HCT116 (cell line): ENCODE data around the gene ACY1. TPM values are rescaled to one million over a fixed set of nuclear protein-coding genes. Genes with fewer than 3 reads are reported as not detected.

Experiments used
- ATAC-seq: fragments of 200-7000 bp; cut with Tn5 transposase; 2 replicates; pipeline ENCODE4 v1.9.1; 2020; ENCODE audit warnings: mild to moderate bottlenecking, moderate library complexity
- BruUV-seq: library from RNA; stranded (reverse); fragments of 400-500 nt; replicated peaks from 2 replicates; lab custom pipeline; 2021; lab: Mats Ljungman, UMichigan
- CTCF ChIA-PET: fragments of 300-600 bp; sonication (Branson Sonifier 250); formaldehyde crosslinking; loops from one replicate; lab custom pipeline; 2021; ENCODE audit warnings: antibody characterized with exemption; lab: Charles Lee
- POLR2A ChIA-PET: fragments of 300-600, 350-600 bp; sonication (Branson Sonifier 250); formaldehyde crosslinking; loops from one replicate; lab custom pipeline; 2021; ENCODE audit warnings: antibody characterized with exemption; lab: Charles Lee
- RAD21 ChIA-PET, 2 experiments: fragments of 300-600 bp; sonication (Branson Sonifier 250); formaldehyde crosslinking; loops; one replicate each; lab custom pipeline; 2023; ENCODE audit warnings: low total read pairs in 2 of 2; ENCODE audit not compliant: uncharacterized antibody in 2 of 2, unreplicated experiment in 2 of 2, low non-redundant PET in 1 of 2; lab: Charles Lee
- DNase-seq: peaks from one replicate; pipeline ENCODE4 v3.0.0-alpha.2; 2010; ENCODE audit warnings: low read depth, low spot score
- H2AFZ ChIP-seq: fragments of 200-600 bp; shearing (Covaris generic), sonication (generic); 2 replicates; pipeline ENCODE4 v1.6.1; 2017; ENCODE audit warnings: low read depth, mixed run types, mixed read lengths, antibody characterized with exemption, low read length; ENCODE audit not compliant: poor library complexity, severe bottlenecking
- H3K27ac ChIP-seq: 2 replicates; pipeline ENCODE4 v1.5.1; 2012; ENCODE audit warnings: low read depth, low read length
- H3K27me3 ChIP-seq: fragments of 200-600 bp; sonication (generic); 2 replicates; pipeline ENCODE4 v1.6.1; 2016; ENCODE audit warnings: mixed run types, low read length, mixed read lengths; ENCODE audit not compliant: insufficient read depth
- H3K36me3 ChIP-seq, 2 experiments: fragments of 200-500 bp in 1 of 2; fragments of 200-600 bp in 1 of 2; sonication (Bioruptor generic) in 1 of 2; sonication (generic) in 1 of 2; 2 replicates each; pipeline versions ENCODE4 v1.5.1 to v1.6.1; 2014 to 2016; ENCODE audit warnings: low read length in 2 of 2, inconsistent platforms in 1 of 2, mixed read lengths in 1 of 2, mixed run types in 1 of 2; ENCODE audit not compliant: insufficient read depth in 2 of 2, control insufficient read depth in 1 of 2
- H3K4me1 ChIP-seq, 2 experiments: fragments of 200-600 bp in 1 of 2; sonication (generic) in 1 of 2; 2 replicates each; pipeline versions ENCODE4 v1.5.1 to v1.6.1; 2012 to 2017; ENCODE audit warnings: low read length in 2 of 2, inconsistent platforms in 1 of 2, mild to moderate bottlenecking in 1 of 2, mixed read lengths in 1 of 2, mixed run types in 1 of 2, moderate library complexity in 1 of 2; ENCODE audit not compliant: insufficient read depth in 2 of 2, control insufficient read depth in 1 of 2
- H3K4me2 ChIP-seq: fragments of 200-600 bp; sonication (generic); 2 replicates; pipeline ENCODE4 v1.6.1; 2017; ENCODE audit warnings: mixed run types, low read length, mixed read lengths
- H3K4me3 ChIP-seq, 2 experiments: fragments of 200-600 bp in 1 of 2; sonication (generic) in 1 of 2; replicated peaks in 1 of 2; 2 replicates each; pipeline ENCODE4 v1.5.1; 2011 to 2016; ENCODE audit warnings: low read length in 2 of 2, control low read depth in 1 of 2, low read depth in 1 of 2, mild to moderate bottlenecking in 1 of 2, mixed read lengths in 1 of 2, mixed run types in 1 of 2
- H3K79me2 ChIP-seq: fragments of 200-600 bp; sonication (generic); 2 replicates; pipeline ENCODE4 v1.6.1; 2017; ENCODE audit warnings: mild to moderate bottlenecking, mixed run types, low read length, moderate library complexity, mixed read lengths; ENCODE audit not compliant: insufficient read depth
- H3K9ac ChIP-seq: fragments of 200-600 bp; sonication (generic); 2 replicates; pipeline ENCODE4 v1.6.1; 2016; ENCODE audit warnings: low read length, mixed read lengths
- H3K9me2 ChIP-seq: fragments of 200-600 bp; sonication (generic), shearing (Covaris generic); 2 replicates; pipeline ENCODE4 v1.6.1; 2017; ENCODE audit warnings: mixed run types, mild to moderate bottlenecking, moderate library complexity; ENCODE audit not compliant: insufficient read depth
- H3K9me3 ChIP-seq, 2 experiments: fragments of 200-500 bp in 1 of 2; fragments of 200-600 bp in 1 of 2; sonication (Bioruptor generic) in 1 of 2; sonication (generic) in 1 of 2; 2 replicates each; pipeline ENCODE4 v1.6.1; 2014 to 2017; ENCODE audit warnings: low read length in 2 of 2, mixed read lengths in 2 of 2, inconsistent platforms in 1 of 2, low read depth in 1 of 2, mild to moderate bottlenecking in 1 of 2, mixed run types in 1 of 2, moderate library complexity in 1 of 2; ENCODE audit not compliant: control insufficient read depth in 1 of 2, insufficient read depth in 1 of 2
- H4K20me1 ChIP-seq: fragments of 200-600 bp; sonication (generic), shearing (Covaris generic); 2 replicates; pipeline ENCODE4 v1.6.1; 2017; ENCODE audit warnings: mixed run types, mild to moderate bottlenecking, moderate library complexity; ENCODE audit not compliant: insufficient read depth
- CBX3 ChIP-seq: IDR thresholded peaks from 2 replicates; pipeline ENCODE4 v1.6.1; 2012; ENCODE audit warnings: low read depth
- CEBPB ChIP-seq: IDR thresholded peaks from 2 replicates; pipeline ENCODE4 v1.6.1; 2012; ENCODE audit warnings: low read depth
- CTCF ChIP-seq, 3 experiments: fragments of 200-600 bp in 1 of 3; sonication (generic) in 1 of 3; IDR thresholded peaks in 2 of 3; conservative IDR thresholded peaks in 1 of 3; 2 replicates each; pipeline ENCODE4 v1.5.1; 2012 to 2017; ENCODE audit warnings: low read depth in 2 of 3, low read length in 2 of 3, antibody characterized with exemption in 1 of 3, borderline replicate concordance in 1 of 3, control low read depth in 1 of 3, mild to moderate bottlenecking in 1 of 3, mixed read lengths in 1 of 3, mixed run types in 1 of 3, moderate library complexity in 1 of 3; ENCODE audit not compliant: insufficient read depth in 1 of 3
- EGR1 ChIP-seq: IDR thresholded peaks from 2 replicates; pipeline ENCODE4 v1.6.1; 2012; ENCODE audit warnings: low read depth
- ELF1 ChIP-seq: IDR thresholded peaks from 2 replicates; pipeline ENCODE4 v1.6.1; 2012; ENCODE audit warnings: low read depth, borderline replicate concordance
- FOSL1 ChIP-seq: IDR thresholded peaks from 2 replicates; pipeline ENCODE4 v1.6.1; 2012; ENCODE audit warnings: low read depth
- MAX ChIP-seq: IDR thresholded peaks from 2 replicates; pipeline ENCODE4 v1.6.1; 2012
- POLR2A ChIP-seq: IDR thresholded peaks from 2 replicates; pipeline ENCODE4 v1.7.0; 2011; ENCODE audit warnings: borderline replicate concordance; ENCODE audit not compliant: insufficient read depth, insufficient read length; ENCODE audit errors: extremely low read depth
- POLR2AphosphoS5 ChIP-seq: IDR thresholded peaks from 2 replicates; pipeline ENCODE4 v1.6.1; 2011; ENCODE audit warnings: mild to moderate bottlenecking, low read depth, low read length, moderate library complexity
- RAD21 ChIP-seq: IDR thresholded peaks from 2 replicates; pipeline ENCODE4 v1.6.1; 2012; ENCODE audit warnings: low read depth, mild to moderate bottlenecking
- SIN3A ChIP-seq: IDR thresholded peaks from 2 replicates; pipeline ENCODE4 v1.6.1; 2012; ENCODE audit warnings: low read depth
- SP1 ChIP-seq: IDR thresholded peaks from 2 replicates; pipeline ENCODE4 v1.6.1; 2012; ENCODE audit warnings: low read depth
- SRF ChIP-seq: IDR thresholded peaks from 2 replicates; pipeline ENCODE4 v1.6.1; 2012; ENCODE audit warnings: low read depth
- TCF7L2 ChIP-seq: IDR thresholded peaks from 2 replicates; pipeline ENCODE4 v1.7.0; 2011; ENCODE audit warnings: borderline replicate concordance, inconsistent platforms; ENCODE audit not compliant: insufficient read depth, insufficient read length; ENCODE audit errors: extremely low read depth
- YY1 ChIP-seq: IDR thresholded peaks from 2 replicates; pipeline ENCODE4 v1.6.1; 2011; ENCODE audit warnings: low read length, low read depth, moderate library complexity, mild to moderate bottlenecking; ENCODE audit not compliant: insufficient replicate concordance; ENCODE audit errors: extremely low read depth
- ZBTB33 ChIP-seq: IDR thresholded peaks from 2 replicates; pipeline ENCODE4 v1.6.1; 2011; ENCODE audit warnings: mild to moderate bottlenecking, low read length, moderate library complexity; ENCODE audit not compliant: insufficient replicate concordance; ENCODE audit errors: extremely low read depth
- ZFX ChIP-seq: fragments of 450-650 bp; IDR thresholded peaks from 2 replicates; pipeline ENCODE4 v1.6.1; 2017
- ZNF274 ChIP-seq: fragments of 200-500 bp; sonication (Bioruptor generic); IDR thresholded peaks from 2 replicates; pipeline ENCODE4 v1.6.1; 2014; ENCODE audit warnings: mild to moderate bottlenecking, low read depth, low read length, inconsistent platforms
- intact Hi-C: fragments of 100-400 bp; cut with micrococcal nuclease; formaldehyde crosslinking; loops from 2 replicates; pipeline ENCODE4 v1.10.0; 2022
- total RNA-seq: library from RNA; stranded (reverse); gene quantifications from one replicate; pipeline ENCODE4 v1.2.1, GENCODE V29; 2021; ENCODE audit not compliant: unreplicated experiment

The ACY1 gene
- total RNA-seq, 1 experiment from 2014 or later, result 73.2 TPM

GRCh38 chr3:51948016-51948580, 35.2 kb upstream of the ACY1 start:
- POLR2A ChIA-PET, result no interaction called here
- ATAC-seq (no peak), DNase-seq (no peak)
- RAD21 ChIA-PET, result interaction anchor here in 1 of 2 experiments (0.6 kb wide), 1 partner anchor 391 kb away, joined by 3 read pairs; no protein-coding TSS in a partner anchor
- Histone ChIP-seq H3K27me3 (no peaks in the 10 kb centered on the region), H3K9me3 (no peaks in the 10 kb centered on the region), H3K9ac (no peak overlapping the region), H3K36me3 (no peaks in the 10 kb centered on the region), H3K4me1 (peaks cover 5 to 7% of the 10 kb centered on the region in 2 experiments), H4K20me1 (no peaks in the 10 kb centered on the region), H3K27ac (no peak overlapping the region), H3K79me2 (no peaks in the 10 kb centered on the region), H3K4me3 (no peak overlapping the region), H3K4me2 (no peak overlapping the region), H2AFZ (no peak overlapping the region), H3K9me2 (no peaks in the 10 kb centered on the region)
- TF ChIP-seq RAD21 (no peak), TCF7L2 (no peak), ZBTB33 (no peak), FOSL1 (no peak), SP1 (no peak), POLR2A (no peak), SIN3A (no peak), ZNF274 (no peak), CEBPB (no peak), ELF1 (no peak), MAX (no peak), YY1 (no peak), SRF (no peak), CTCF (IDR thresholded peaks at IDR 0.05 in 2 of 3, conservative IDR thresholded peaks at IDR 0.05 in 1 of 3; ENCODE audit: borderline replicate concordance in 1 of 3, insufficient read depth in 1 of 3, low read depth in 2 of 3, low read length in 2 of 3) (no peak), ZFX (no peak), EGR1 (no peak), CBX3 (no peak), POLR2AphosphoS5 (no peak)
- intact Hi-C loops, result no loop called here
- CTCF ChIA-PET, result no interaction called here
- no TSS peak for BruUV-seq
